ENCODE data around the gene KRT27.

- TF ChIP-seq CTCF (conservative IDR thresholded peaks at IDR 0.05; ENCODE audit: low read depth, low read length) (peak; percentile 55), EZH2 (IDR thresholded peaks at IDR 0.05; ENCODE audit: low read length, unreplicated experiment) (no peak), EZH2phosphoT487 (IDR thresholded peaks at IDR 0.05; ENCODE audit: borderline replicate concordance, low read length) (no peak)
These were observed 55.4 kb downstream of the KRT27 start for GRCh38 chr17:40726919-40727318.

Data from PC-3 (cell line).